WERI-Rb-1 (cell line): ENCODE measurements around the gene GOLGA3.

ENCODE experiments used
- DNase-seq: peaks from one replicate; pipeline ENCODE4 v3.0.0-alpha.2; 2020
- H3K27ac ChIP-seq: fragments of 250-450 bp; sonication (Bioruptor Pico); 2 replicates; pipeline ENCODE4 v1.5.1; 2020; ENCODE audit warnings: mild to moderate bottlenecking, moderate library complexity
- H3K27me3 ChIP-seq: fragments of 250-450 bp; sonication (Bioruptor Pico); 2 replicates; pipeline ENCODE4 v1.5.1; 2021; ENCODE audit warnings: mild to moderate bottlenecking, low read depth, moderate library complexity; ENCODE audit not compliant: insufficient read depth, severe bottlenecking
- H3K36me3 ChIP-seq: fragments of 250-450 bp; sonication (Bioruptor Pico); 2 replicates; pipeline ENCODE4 v1.5.1; 2020; ENCODE audit warnings: mild to moderate bottlenecking, moderate library complexity
- H3K4me3 ChIP-seq: 2 replicates; pipeline ENCODE4 v1.5.1; 2011; ENCODE audit warnings: low read depth, mild to moderate bottlenecking, control low read depth, low read length
- H3K9me3 ChIP-seq: fragments of 250-450 bp; sonication (Bioruptor Pico); 2 replicates; pipeline ENCODE4 v1.5.1; 2021; ENCODE audit warnings: mild to moderate bottlenecking, moderate library complexity; ENCODE audit not compliant: severe bottlenecking
- TF ChIP-seq, protein P1 (sequence below): IDR thresholded peaks from 2 replicates; pipeline ENCODE4 v1.5.1; 2011; ENCODE audit warnings: low read depth, mild to moderate bottlenecking, control low read depth, inconsistent platforms, low read length

The GOLGA3 gene

DNA sequence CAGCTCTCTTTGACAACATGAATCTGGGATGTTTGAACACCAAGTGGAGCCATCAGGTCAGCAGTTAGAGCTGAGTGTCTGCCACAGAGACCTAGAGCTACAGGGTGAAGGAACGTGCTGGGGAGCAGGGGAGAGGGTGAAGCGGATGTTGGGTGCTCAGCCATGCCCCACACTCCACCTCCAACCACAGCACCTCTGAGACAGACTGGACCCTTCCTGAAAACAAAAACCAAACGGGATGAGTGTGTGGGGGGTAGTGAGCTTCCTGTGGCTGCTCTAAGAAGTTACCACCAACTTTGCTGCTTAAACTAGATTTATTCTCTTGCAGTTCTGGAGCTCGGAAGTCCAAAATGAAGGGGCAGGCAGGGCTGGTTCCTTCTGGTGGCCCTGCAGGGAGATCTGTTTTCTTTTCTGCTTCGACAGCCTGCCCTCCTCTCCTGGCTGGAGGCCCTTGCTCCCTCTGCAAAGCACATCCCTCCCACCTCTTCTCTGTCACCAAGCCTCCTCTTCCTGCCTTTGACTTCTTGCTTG is 5.6 kb upstream of the GOLGA3 start:
- Histone ChIP-seq H3K36me3 (peaks cover 14% of the 10 kb centered on the region), H3K4me3 (no peak overlapping the region), H3K9me3 (no peaks in the 10 kb centered on the region), H3K27ac (no peak overlapping the region), H3K27me3 (no peaks in the 10 kb centered on the region)
- no peak for DNase-seq
- TF ChIP-seq, protein P1, sequence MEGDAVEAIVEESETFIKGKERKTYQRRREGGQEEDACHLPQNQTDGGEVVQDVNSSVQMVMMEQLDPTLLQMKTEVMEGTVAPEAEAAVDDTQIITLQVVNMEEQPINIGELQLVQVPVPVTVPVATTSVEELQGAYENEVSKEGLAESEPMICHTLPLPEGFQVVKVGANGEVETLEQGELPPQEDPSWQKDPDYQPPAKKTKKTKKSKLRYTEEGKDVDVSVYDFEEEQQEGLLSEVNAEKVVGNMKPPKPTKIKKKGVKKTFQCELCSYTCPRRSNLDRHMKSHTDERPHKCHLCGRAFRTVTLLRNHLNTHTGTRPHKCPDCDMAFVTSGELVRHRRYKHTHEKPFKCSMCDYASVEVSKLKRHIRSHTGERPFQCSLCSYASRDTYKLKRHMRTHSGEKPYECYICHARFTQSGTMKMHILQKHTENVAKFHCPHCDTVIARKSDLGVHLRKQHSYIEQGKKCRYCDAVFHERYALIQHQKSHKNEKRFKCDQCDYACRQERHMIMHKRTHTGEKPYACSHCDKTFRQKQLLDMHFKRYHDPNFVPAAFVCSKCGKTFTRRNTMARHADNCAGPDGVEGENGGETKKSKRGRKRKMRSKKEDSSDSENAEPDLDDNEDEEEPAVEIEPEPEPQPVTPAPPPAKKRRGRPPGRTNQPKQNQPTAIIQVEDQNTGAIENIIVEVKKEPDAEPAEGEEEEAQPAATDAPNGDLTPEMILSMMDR: no peak

DNA sequence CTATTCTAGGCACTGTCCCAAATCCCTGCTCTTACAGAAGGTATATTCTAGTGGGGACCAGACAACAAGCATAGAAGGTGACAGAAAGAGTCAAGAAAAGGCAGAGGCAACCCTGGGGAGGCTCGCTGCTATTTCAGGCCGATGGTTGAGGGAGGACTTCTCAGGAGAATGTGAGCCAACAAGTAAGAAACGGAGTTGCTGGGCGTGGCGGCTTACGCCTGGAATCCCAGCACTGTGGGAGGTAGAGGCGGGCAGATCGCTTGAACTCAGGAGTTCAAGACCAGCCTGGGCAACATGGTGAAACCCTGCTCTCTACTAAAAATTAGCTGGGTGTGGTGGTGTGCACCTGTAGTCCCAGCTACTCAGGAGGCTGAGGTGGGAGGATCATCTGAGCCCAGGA is 4.7 kb upstream of the GOLGA3 start:
- Histone ChIP-seq H3K27me3 (no peaks in the 10 kb centered on the region), H3K9me3 (no peaks in the 10 kb centered on the region), H3K4me3 (no peak overlapping the region), H3K36me3 (peaks cover 8% of the 10 kb centered on the region; the same call in 1 of the 2 replicates), H3K27ac (no peak overlapping the region)
- TF ChIP-seq, protein P1: no peak
- DNase-seq: no peak

DNA sequence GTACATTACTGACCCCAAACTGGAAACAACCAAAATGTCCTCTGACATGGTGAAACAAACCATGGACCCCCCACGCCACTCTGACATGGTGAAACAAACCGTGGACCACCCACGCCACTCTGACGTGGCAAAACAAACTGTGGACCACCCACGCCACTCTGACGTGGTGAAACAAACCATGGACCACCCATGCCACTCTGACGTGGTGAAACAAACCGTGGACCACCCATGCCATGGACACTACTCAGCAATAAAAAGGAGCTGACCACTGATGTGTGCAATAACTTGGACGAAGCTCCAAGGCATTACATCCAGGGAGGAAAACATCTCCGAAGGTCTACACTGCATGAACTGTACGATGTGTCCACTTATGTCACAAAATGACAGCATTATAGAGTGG is 3.1 kb upstream of the GOLGA3 start:
- Histone ChIP-seq H3K27ac (no peak overlapping the region), H3K4me3 (no peak overlapping the region), H3K36me3 (peaks cover 11% of the 10 kb centered on the region), H3K27me3 (no peaks in the 10 kb centered on the region), H3K9me3 (no peaks in the 10 kb centered on the region)
- TF ChIP-seq, protein P1: no peak
- no peak for DNase-seq

GRCh38 chr12:132827763-132828703 is 636 bp downstream of the GOLGA3 start:
- H3K4me3 ChIP-seq: peak overlapping the region; percentile 76
- TF ChIP-seq, protein P1: no peak
- H3K27ac ChIP-seq: peak overlapping the region; percentile 100
- no peaks in the 10 kb centered on the region for H3K27me3 ChIP-seq
- DNase-seq: peak; percentile 22
- peaks cover 28% of the 10 kb centered on the region for H3K36me3 ChIP-seq
- H3K9me3 ChIP-seq: no peaks in the 10 kb centered on the region

- TF ChIP-seq, protein P1: no peak
- Histone ChIP-seq H3K4me3 (no peak overlapping the region), H3K36me3 (peaks cover 34% of the 10 kb centered on the region), H3K27ac (no peak overlapping the region), H3K9me3 (no peaks in the 10 kb centered on the region), H3K27me3 (no peaks in the 10 kb centered on the region)
- DNase-seq: no peak
Measured at GRCh38 chr12:132825861-132826260, 2.8 kb downstream of the GOLGA3 start.
